Embryonic facial prominence (tissue), 1 donor: Measurements from ENCODE around the gene COPS2.
"Not testable (repeated sequence)": the region's sequence is repeated elsewhere in the genome, so short reads cannot be mapped to it uniquely, and the experiment has no call there.

Source experiments
- DNase-seq: peaks from one replicate; pipeline ENCODE4 v3.0.0-alpha.2; 2016; ENCODE audit errors: extremely low spot score

The COPS2 gene

GRCh38 chr15:49103002-49103401 is 52.4 kb downstream of the COPS2 start:
- no peak for DNase-seq

- DNase-seq: no peak
These were observed 53.9 kb downstream of the COPS2 start for GRCh38 chr15:49101536-49101935.

GRCh38 chr15:49096090-49096750 is 59.2 kb downstream of the COPS2 start:
- no peak for DNase-seq

- no peak for DNase-seq
These were observed 60.5 kb downstream of the COPS2 start for GRCh38 chr15:49094923-49095322.

- DNase-seq: no peak
These were observed 61.9 kb downstream of the COPS2 start for GRCh38 chr15:49093252-49094105.

GRCh38 chr15:49088996-49089395 is 66.4 kb downstream of the COPS2 start:
- DNase-seq: no peak

- no peak for DNase-seq
These were observed 69.5 kb downstream of the COPS2 start for GRCh38 chr15:49085696-49086459.

- no peak for DNase-seq
These were observed 71.2 kb downstream of the COPS2 start for GRCh38 chr15:49084285-49084570.

GRCh38 chr15:49083401-49084284 is 71.8 kb downstream of the COPS2 start:
- no peak for DNase-seq

- no peak for DNase-seq
These were observed 72.4 kb downstream of the COPS2 start for GRCh38 chr15:49082960-49083359.

GRCh38 chr15:49079340-49080039 is 75.9 kb downstream of the COPS2 start:
- no peak for DNase-seq

GRCh38 chr15:49075881-49076280 is 79.5 kb downstream of the COPS2 start:
- DNase-seq: no peak

- not testable (repeated sequence) for DNase-seq
These were observed 80.7 kb downstream of the COPS2 start for GRCh38 chr15:49074589-49075287.
